Liver (tissue), 9 donors: ENCODE data around the gene PDCL3. TPM values are rescaled to one million over a fixed set of nuclear protein-coding genes. Genes with fewer than 3 reads are reported as not detected.

Experiments
- DNase-seq: peaks from one replicate; pipeline ENCODE4 v3.0.0-alpha.2; 2017; ENCODE audit warnings: low spot score
- H3K27ac ChIP-seq, 2 donors: one replicate each; pipeline ENCODE4 v1.7.0; 2013; ENCODE audit warnings: inconsistent platforms in 2 of 2, low read length in 2 of 2, control low read depth in 1 of 2, low read depth in 1 of 2, mild to moderate bottlenecking in 1 of 2
- H3K27me3 ChIP-seq, 4 donors: one replicate each; pipeline versions ENCODE4 v1.6.1 to v1.7.0; 2013; ENCODE audit warnings: low read length in 3 of 4, inconsistent platforms in 1 of 4, mild to moderate bottlenecking in 1 of 4, moderate library complexity in 1 of 4; ENCODE audit not compliant: control insufficient read depth in 4 of 4, insufficient read depth in 4 of 4
- H3K36me3 ChIP-seq, 4 donors: one replicate each; pipeline versions ENCODE4 v1.6.1 to v1.7.0; 2013; ENCODE audit warnings: low read length in 3 of 4, mild to moderate bottlenecking in 3 of 4, low read depth in 1 of 4, moderate library complexity in 1 of 4; ENCODE audit not compliant: control insufficient read depth in 4 of 4, insufficient read depth in 3 of 4
- H3K4me1 ChIP-seq, 4 donors: one replicate each; pipeline versions ENCODE4 v1.6.1 to v1.7.0; 2013; ENCODE audit warnings: low read length in 3 of 4, mild to moderate bottlenecking in 3 of 4, moderate library complexity in 1 of 4; ENCODE audit not compliant: control insufficient read depth in 4 of 4, insufficient read depth in 4 of 4
- H3K4me3 ChIP-seq, 3 donors: one replicate each; pipeline versions ENCODE4 v1.6.1 to v1.7.0; 2013; ENCODE audit warnings: low read length in 3 of 3, control low read depth in 1 of 3, low read depth in 1 of 3, mild to moderate bottlenecking in 1 of 3
- H3K9ac ChIP-seq, 2 donors: one replicate each; pipeline ENCODE4 v1.7.0; 2013; ENCODE audit warnings: low read length in 2 of 2, mild to moderate bottlenecking in 2 of 2, moderate library complexity in 2 of 2, control low read depth in 1 of 2, low read depth in 1 of 2
- H3K9me3 ChIP-seq, 4 donors: one replicate each; pipeline versions ENCODE4 v1.6.1 to v1.7.0; 2013; ENCODE audit warnings: low read length in 3 of 4; ENCODE audit not compliant: control insufficient read depth in 4 of 4
- ATF3 ChIP-seq: IDR thresholded peaks from 2 replicates; pipeline ENCODE4 v1.6.1; 2016; ENCODE audit warnings: antibody characterized with exemption
- CTCF ChIP-seq: fragments of 150-350 bp; IDR thresholded peaks from 2 replicates; pipeline ENCODE4 v1.5.1; 2017; ENCODE audit warnings: improper control_type of control experiment, low read depth, low read length; ENCODE audit not compliant: missing input control
- EGR1 ChIP-seq, 2 donors: IDR thresholded peaks; 2 replicates each; pipeline ENCODE4 v1.6.1; 2016 to 2018; ENCODE audit warnings: antibody characterized with exemption in 2 of 2, low read depth in 2 of 2
- FOXA1 ChIP-seq: IDR thresholded peaks from 2 replicates; pipeline ENCODE4 v1.6.1; 2016; ENCODE audit warnings: antibody characterized with exemption
- FOXA2 ChIP-seq: IDR thresholded peaks from 2 replicates; pipeline ENCODE4 v1.6.1; 2016; ENCODE audit warnings: antibody characterized with exemption
- GABPA ChIP-seq, 2 donors: IDR thresholded peaks in 1 of 2; conservative IDR thresholded peaks in 1 of 2; 2 replicates each; pipeline ENCODE4 v1.6.1; 2016; ENCODE audit warnings: antibody characterized with exemption in 2 of 2, mild to moderate bottlenecking in 1 of 2, moderate library complexity in 1 of 2
- HNF4A ChIP-seq, 2 donors: conservative IDR thresholded peaks; 2 replicates each; pipeline ENCODE4 v1.6.1; 2016; ENCODE audit warnings: antibody characterized with exemption in 2 of 2, mild to moderate bottlenecking in 2 of 2
- HNF4G ChIP-seq: IDR thresholded peaks from 2 replicates; pipeline ENCODE4 v1.6.1; 2016; ENCODE audit warnings: antibody characterized with exemption
- JUND ChIP-seq, 2 donors: IDR thresholded peaks; 2 replicates each; pipeline ENCODE4 v1.6.1; 2016; ENCODE audit warnings: antibody characterized with exemption in 2 of 2
- MAX ChIP-seq: IDR thresholded peaks from 2 replicates; pipeline ENCODE4 v1.6.1; 2016; ENCODE audit warnings: antibody characterized with exemption
- NR2F2 ChIP-seq: IDR thresholded peaks from 2 replicates; pipeline ENCODE4 v1.6.1; 2016; ENCODE audit warnings: antibody characterized with exemption
- RAD21 ChIP-seq, 2 donors: IDR thresholded peaks; 2 replicates each; pipeline ENCODE4 v1.6.1; 2016; ENCODE audit warnings: antibody characterized with exemption in 2 of 2, mild to moderate bottlenecking in 2 of 2
- REST ChIP-seq: IDR thresholded peaks from 2 replicates; pipeline ENCODE4 v1.6.1; 2016; ENCODE audit warnings: antibody characterized with exemption, mild to moderate bottlenecking
- RXRA ChIP-seq, 2 donors: IDR thresholded peaks; 2 replicates each; pipeline ENCODE4 v1.6.1; 2017 to 2018; ENCODE audit warnings: antibody characterized with exemption in 2 of 2, mild to moderate bottlenecking in 1 of 2
- SP1 ChIP-seq: IDR thresholded peaks from 2 replicates; pipeline ENCODE4 v1.6.1; 2018; ENCODE audit warnings: antibody characterized with exemption, mild to moderate bottlenecking
- TAF1 ChIP-seq: conservative IDR thresholded peaks from 2 replicates; pipeline ENCODE4 v1.6.1; 2016; ENCODE audit warnings: antibody characterized with exemption, mild to moderate bottlenecking
- YY1 ChIP-seq: IDR thresholded peaks from 2 replicates; pipeline ENCODE4 v1.6.1; 2016; ENCODE audit warnings: antibody characterized with exemption, mild to moderate bottlenecking
- ZBTB33 ChIP-seq: IDR thresholded peaks from 2 replicates; pipeline ENCODE4 v1.6.1; 2016; ENCODE audit warnings: antibody characterized with exemption
- WGBS: extraction: QIAGEN DNeasy Blood & Tissue Kit; methylation state at CpG from one replicate; pipeline ENCODE4 v1.1.7; 2013; 5-methylcytosine and 5-hydroxymethylcytosine counted together
- polyA plus RNA-seq, 2 donors: library from polyadenylated mRNA; stranded (reverse) in 1 of 2; unstranded in 1 of 2; fragments of 200-250 nt in 1 of 2; fragments of >200 nt in 1 of 2; fragmentation: Nextera tagmentation in 1 of 2; extraction: Ambion mirVana in 1 of 2; gene quantifications; one replicate each; pipeline versions ENCODE4 v1.2.1 to v1.2.3, GENCODE V29; 2013 to 2015
- total RNA-seq, 2 donors: library from RNA; depleted of rRNA; stranded (reverse); fragments of >200 nt; gene quantifications; one replicate each; pipeline ENCODE4 v1.2.3, GENCODE V29; 2014
- donor health status: healthy.
- donor health status: healthy.
- donor health status: healthy.
- donor health status: healthy.
- donor health status: healthy.

The PDCL3 gene
- total and polyA plus RNA-seq, 4 donors = 4.2 to 12.3 (median 7.0) TPM

GRCh38 chr2:100544911-100545596 is 17.7 kb upstream of the PDCL3 start (continued):
- no peak for TF ChIP-seq CTCF
- TF ChIP-seq TAF1 = no peak
- TF ChIP-seq GABPA (IDR thresholded peaks at IDR 0.05 in 1 of 2, conservative IDR thresholded peaks at IDR 0.05 in 1 of 2) = no peak
- TF ChIP-seq NR2F2 = no peak

- Histone ChIP-seq H3K4me3 (no peak overlapping the region), H3K27me3 (no peaks in the 10 kb centered on the region), H3K4me1 (no peaks in the 10 kb centered on the region), H3K36me3 (no peaks in the 10 kb centered on the region), H3K9ac (no peak overlapping the region), H3K9me3 (no peaks in the 10 kb centered on the region), H3K27ac (no peak overlapping the region)
- TF ChIP-seq EGR1 (IDR thresholded peaks at IDR 0.05; ENCODE audit: low read depth in 2 of 2) (no peak), HNF4A (conservative IDR thresholded peaks at IDR 0.05) (no peak), ATF3 (no peak), HNF4G (no peak), TAF1 (no peak), GABPA (IDR thresholded peaks at IDR 0.05 in 1 of 2, conservative IDR thresholded peaks at IDR 0.05 in 1 of 2) (no peak), NR2F2 (no peak), RAD21 (IDR thresholded peaks at IDR 0.05) (no peak), ZBTB33 (no peak), YY1 (no peak), FOXA1 (no peak), JUND (IDR thresholded peaks at IDR 0.05) (no peak), REST (no peak), RXRA (IDR thresholded peaks at IDR 0.05) (no peak), SP1 (no peak), MAX (no peak), FOXA2 (no peak), CTCF (no peak)
- 79% methylated on average over 4 of the region's 4 CpGs for WGBS
- no peak for DNase-seq
Observed at GRCh38 chr2:100546469-100546868, 16.3 kb upstream of the PDCL3 start.
